Measurements from ENCODE around the gene LAMTOR3. TPM values are rescaled to one million over a fixed set of nuclear protein-coding genes. Genes with fewer than 3 reads are reported as not detected.

Gene LAMTOR3
- total and polyA plus RNA-seq, 2 experiments from 2014 or later: 40.8 to 64.5 TPM

DNA sequence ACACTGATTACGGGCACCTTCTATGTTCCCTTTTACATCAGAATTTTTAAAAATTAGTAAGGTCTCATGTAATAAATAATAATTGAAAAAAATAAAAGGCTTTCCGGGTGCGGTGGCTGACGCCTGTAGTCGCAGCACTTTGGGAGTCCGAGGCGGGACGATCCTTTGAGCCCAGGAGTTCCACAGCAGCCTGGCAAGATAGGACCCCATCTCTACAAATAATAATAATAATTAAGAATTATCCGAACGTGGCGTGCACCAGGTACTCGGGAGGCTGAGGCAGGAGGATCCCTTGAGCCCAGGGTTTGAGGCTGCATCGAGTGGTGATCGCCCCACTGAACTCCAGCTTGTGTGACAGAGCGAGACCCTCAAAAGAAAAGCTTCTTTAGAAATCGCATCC, 771 bp upstream of the LAMTOR3 start (continued):
- TF ChIP-seq, protein P1, sequence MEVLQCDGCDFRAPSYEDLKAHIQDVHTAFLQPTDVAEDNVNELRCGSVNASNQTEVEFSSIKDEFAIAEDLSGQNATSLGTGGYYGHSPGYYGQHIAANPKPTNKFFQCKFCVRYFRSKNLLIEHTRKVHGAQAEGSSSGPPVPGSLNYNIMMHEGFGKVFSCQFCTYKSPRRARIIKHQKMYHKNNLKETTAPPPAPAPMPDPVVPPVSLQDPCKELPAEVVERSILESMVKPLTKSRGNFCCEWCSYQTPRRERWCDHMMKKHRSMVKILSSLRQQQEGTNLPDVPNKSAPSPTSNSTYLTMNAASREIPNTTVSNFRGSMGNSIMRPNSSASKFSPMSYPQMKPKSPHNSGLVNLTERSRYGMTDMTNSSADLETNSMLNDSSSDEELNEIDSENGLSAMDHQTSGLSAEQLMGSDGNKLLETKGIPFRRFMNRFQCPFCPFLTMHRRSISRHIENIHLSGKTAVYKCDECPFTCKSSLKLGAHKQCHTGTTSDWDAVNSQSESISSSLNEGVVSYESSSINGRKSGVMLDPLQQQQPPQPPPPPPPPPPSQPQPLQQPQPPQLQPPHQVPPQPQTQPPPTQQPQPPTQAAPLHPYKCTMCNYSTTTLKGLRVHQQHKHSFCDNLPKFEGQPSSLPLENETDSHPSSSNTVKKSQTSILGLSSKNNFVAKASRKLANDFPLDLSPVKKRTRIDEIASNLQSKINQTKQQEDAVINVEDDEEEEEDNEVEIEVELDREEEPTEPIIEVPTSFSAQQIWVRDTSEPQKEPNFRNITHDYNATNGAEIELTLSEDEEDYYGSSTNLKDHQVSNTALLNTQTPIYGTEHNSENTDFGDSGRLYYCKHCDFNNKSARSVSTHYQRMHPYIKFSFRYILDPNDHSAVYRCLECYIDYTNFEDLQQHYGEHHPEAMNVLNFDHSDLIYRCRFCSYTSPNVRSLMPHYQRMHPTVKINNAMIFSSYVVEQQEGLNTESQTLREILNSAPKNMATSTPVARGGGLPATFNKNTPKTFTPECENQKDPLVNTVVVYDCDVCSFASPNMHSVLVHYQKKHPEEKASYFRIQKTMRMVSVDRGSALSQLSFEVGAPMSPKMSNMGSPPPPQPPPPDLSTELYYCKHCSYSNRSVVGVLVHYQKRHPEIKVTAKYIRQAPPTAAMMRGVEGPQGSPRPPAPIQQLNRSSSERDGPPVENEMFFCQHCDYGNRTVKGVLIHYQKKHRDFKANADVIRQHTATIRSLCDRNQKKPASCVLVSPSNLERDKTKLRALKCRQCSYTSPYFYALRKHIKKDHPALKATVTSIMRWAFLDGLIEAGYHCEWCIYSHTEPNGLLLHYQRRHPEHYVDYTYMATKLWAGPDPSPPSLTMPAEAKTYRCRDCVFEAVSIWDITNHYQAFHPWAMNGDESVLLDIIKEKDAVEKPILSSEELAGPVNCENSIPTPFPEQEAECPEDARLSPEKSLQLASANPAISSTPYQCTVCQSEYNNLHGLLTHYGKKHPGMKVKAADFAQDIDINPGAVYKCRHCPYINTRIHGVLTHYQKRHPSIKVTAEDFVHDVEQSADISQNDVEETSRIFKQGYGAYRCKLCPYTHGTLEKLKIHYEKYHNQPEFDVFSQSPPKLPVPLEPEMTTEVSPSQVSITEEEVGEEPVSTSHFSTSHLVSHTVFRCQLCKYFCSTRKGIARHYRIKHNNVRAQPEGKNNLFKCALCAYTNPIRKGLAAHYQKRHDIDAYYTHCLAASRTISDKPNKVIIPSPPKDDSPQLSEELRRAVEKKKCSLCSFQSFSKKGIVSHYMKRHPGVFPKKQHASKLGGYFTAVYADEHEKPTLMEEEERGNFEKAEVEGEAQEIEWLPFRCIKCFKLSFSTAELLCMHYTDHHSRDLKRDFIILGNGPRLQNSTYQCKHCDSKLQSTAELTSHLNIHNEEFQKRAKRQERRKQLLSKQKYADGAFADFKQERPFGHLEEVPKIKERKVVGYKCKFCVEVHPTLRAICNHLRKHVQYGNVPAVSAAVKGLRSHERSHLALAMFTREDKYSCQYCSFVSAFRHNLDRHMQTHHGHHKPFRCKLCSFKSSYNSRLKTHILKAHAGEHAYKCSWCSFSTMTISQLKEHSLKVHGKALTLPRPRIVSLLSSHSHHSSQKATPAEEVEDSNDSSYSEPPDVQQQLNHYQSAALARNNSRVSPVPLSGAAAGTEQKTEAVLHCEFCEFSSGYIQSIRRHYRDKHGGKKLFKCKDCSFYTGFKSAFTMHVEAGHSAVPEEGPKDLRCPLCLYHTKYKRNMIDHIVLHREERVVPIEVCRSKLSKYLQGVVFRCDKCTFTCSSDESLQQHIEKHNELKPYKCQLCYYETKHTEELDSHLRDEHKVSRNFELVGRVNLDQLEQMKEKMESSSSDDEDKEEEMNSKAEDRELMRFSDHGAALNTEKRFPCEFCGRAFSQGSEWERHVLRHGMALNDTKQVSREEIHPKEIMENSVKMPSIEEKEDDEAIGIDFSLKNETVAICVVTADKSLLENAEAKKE (CRISPR knock-in tag; IDR thresholded peaks at IDR 0.05): no peak
- no peak for TF ChIP-seq ZNF114 (CRISPR knock-in tag; IDR thresholded peaks at IDR 0.05)

DNA sequence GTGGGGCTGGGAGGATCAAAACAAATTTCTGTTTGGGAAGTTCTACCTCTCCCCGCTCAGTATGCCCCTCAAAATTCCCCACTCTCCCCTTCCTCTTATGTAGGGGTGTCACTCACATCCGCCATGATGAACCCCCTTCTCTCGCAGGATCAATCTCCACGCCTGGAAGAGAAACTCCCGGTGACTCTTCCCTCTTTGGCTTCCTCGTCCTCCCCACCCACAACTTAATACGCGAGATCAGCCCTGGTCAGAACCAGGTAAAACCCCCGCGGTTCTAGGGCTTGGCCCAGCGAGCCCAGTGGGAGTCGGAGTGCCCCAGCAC, 427 bp downstream of the LAMTOR3 start:
- no peaks in the 10 kb centered on the region for H3K27me3 Mint-ChIP-seq (ENCODE audit: insufficient read depth, low read depth, poor library complexity)
- H3F3A ChIP-seq (replicated peaks; ENCODE audit: low read depth): peaks cover 4% of the 10 kb centered on the region; the same call in 1 of the 2 replicates
- H3K36me3 ChIP-seq (ENCODE audit: insufficient read depth): no peaks in the 10 kb centered on the region
- peak overlapping the region; percentile 79 for H3K27ac ChIP-seq (ENCODE audit: low read depth)
- H3K27ac Mint-ChIP-seq: peak overlapping the region; percentile 92
- H3K4me3 ChIP-seq: peak overlapping the region; percentile 92
- peak overlapping the region; percentile 67; the same call in 1 of the 2 replicates for H2AFZ ChIP-seq
- no peaks in the 10 kb centered on the region for H3K27me3 ChIP-seq (ENCODE audit: insufficient read depth)
- peak overlapping the region; percentile 97 for H3K4me3 Mint-ChIP-seq
- peaks cover 8% of the 10 kb centered on the region for H3K4me1 Mint-ChIP-seq
- H3K4me1 ChIP-seq (ENCODE audit: insufficient read depth): no peaks in the 10 kb centered on the region
- no peaks in the 10 kb centered on the region for H3K36me3 Mint-ChIP-seq (ENCODE audit: low read depth)
- H3K79me2 ChIP-seq (replicated peaks; ENCODE audit: insufficient read depth): peaks cover 28% of the 10 kb centered on the region
- no peaks in the 10 kb centered on the region for H4K20me1 ChIP-seq (replicated peaks; ENCODE audit: insufficient read depth)
- peak overlapping the region; percentile 91 for H3K4me2 ChIP-seq
- ATAC-seq (no peak), DNase-seq (ENCODE audit: low spot score) (no peak)
- H3K9me3 Mint-ChIP-seq: no peaks in the 10 kb centered on the region
- H3K9me2 ChIP-seq (ENCODE audit: insufficient read depth): no peaks in the 10 kb centered on the region
- TF ChIP-seq CREB1 (CRISPR knock-in tag; IDR thresholded peaks at IDR 0.05; ENCODE audit: low read depth) (no peak), ZNF114 (CRISPR knock-in tag; IDR thresholded peaks at IDR 0.05) (no peak), POLR2AphosphoS5 (IDR thresholded peaks at IDR 0.05; ENCODE audit: low read depth) (no peak), JUNB (IDR thresholded peaks at IDR 0.05; ENCODE audit: unreplicated experiment) (no peak), EZH2phosphoT487 (IDR thresholded peaks at IDR 0.05; ENCODE audit: unreplicated experiment) (no peak), EZH2 (IDR thresholded peaks at IDR 0.05; ENCODE audit: low read depth, unreplicated experiment) (no peak), NANOG (IDR thresholded peaks at IDR 0.05; ENCODE audit: borderline replicate concordance) (no peak), ETS1 (IDR thresholded peaks at IDR 0.05) (no peak), ZNF331 (CRISPR knock-in tag; IDR thresholded peaks at IDR 0.05; ENCODE audit: low read depth) (no peak)
- TF ChIP-seq, protein P1 (CRISPR knock-in tag; IDR thresholded peaks at IDR 0.05): no peak

Data from GM23338 (cell line).